Neural progenitor cell (in vitro differentiated cells): ENCODE data around the gene NCKAP1. TPM values are rescaled to one million over a fixed set of nuclear protein-coding genes. Genes with fewer than 3 reads are reported as not detected.

Source experiments
- DNase-seq: peaks from one replicate; pipeline ENCODE4 v3.0.0-alpha.2; 2016; ENCODE audit warnings: low spot score
- H2AFZ ChIP-seq: fragments of 200-600 bp; sonication (generic); replicated peaks from 2 replicates; pipeline ENCODE4 v1.6.1; 2016; ENCODE audit warnings: antibody characterized with exemption
- H3F3A ChIP-seq: fragments of 200-600 bp; sonication (generic); 2 replicates; pipeline ENCODE4 v1.6.1; 2016; ENCODE audit warnings: antibody characterized with exemption, low read depth
- H3K27ac ChIP-seq: fragments of 200-600 bp; sonication (generic); 2 replicates; pipeline ENCODE4 v1.5.1; 2016; ENCODE audit warnings: mild to moderate bottlenecking
- H3K27me3 ChIP-seq: fragments of 200-600 bp; sonication (generic); 2 replicates; pipeline ENCODE4 v1.6.1; 2016; ENCODE audit warnings: mild to moderate bottlenecking, moderate library complexity
- H3K36me3 ChIP-seq: fragments of 200-600 bp; sonication (generic); 2 replicates; pipeline ENCODE4 v1.5.1; 2016
- H3K4me1 ChIP-seq: fragments of 200-600 bp; sonication (generic); 2 replicates; pipeline ENCODE4 v1.6.1; 2016; ENCODE audit warnings: mixed run types
- H3K4me2 ChIP-seq: fragments of 200-600 bp; sonication (generic); 2 replicates; pipeline ENCODE4 v1.6.1; 2016
- H3K4me3 ChIP-seq: fragments of 200-600 bp; sonication (generic); 2 replicates; pipeline ENCODE4 v1.5.1; 2016
- H3K79me2 ChIP-seq: fragments of 200-600 bp; sonication (generic); 2 replicates; pipeline ENCODE4 v1.6.1; 2016; ENCODE audit warnings: low read depth
- H3K9ac ChIP-seq: fragments of 200-600 bp; sonication (generic); 2 replicates; pipeline ENCODE4 v1.6.1; 2016
- H3K9me3 ChIP-seq: fragments of 200-600 bp; sonication (generic); 2 replicates; pipeline ENCODE4 v1.5.1; 2016; ENCODE audit warnings: low read depth
- H4K20me1 ChIP-seq: fragments of 200-600 bp; sonication (generic); 2 replicates; pipeline ENCODE4 v1.6.1; 2016; ENCODE audit warnings: low read depth
- H3K27ac Mint-ChIP-seq: 3 replicates; pipeline ENCODE4 v1.8.0; 2021; ENCODE audit warnings: mixed read lengths
- H3K27me3 Mint-ChIP-seq: 2 replicates; pipeline ENCODE4 v1.8.0; 2022; ENCODE audit warnings: low read depth, mild to moderate bottlenecking, inconsistent platforms, moderate library complexity, mixed read lengths; ENCODE audit not compliant: insufficient read depth
- H3K36me3 Mint-ChIP-seq: 3 replicates; pipeline ENCODE4 v1.8.0; 2021; ENCODE audit warnings: mixed read lengths
- H3K4me1 Mint-ChIP-seq: 3 replicates; pipeline ENCODE4 v1.8.0; 2021; ENCODE audit warnings: mixed read lengths
- H3K4me3 Mint-ChIP-seq: 3 replicates; pipeline ENCODE4 v1.8.0; 2021; ENCODE audit warnings: mild to moderate bottlenecking, moderate library complexity, mixed read lengths
- H3K9me3 Mint-ChIP-seq: 3 replicates; pipeline ENCODE4 v1.8.0; 2020; ENCODE audit warnings: mixed read lengths
- EZH2 ChIP-seq: fragments of 200-600 bp; sonication (generic); IDR thresholded peaks from 2 replicates; pipeline ENCODE4 v1.6.1; 2017; ENCODE audit warnings: antibody characterized with exemption, mild to moderate bottlenecking, moderate library complexity
- EZH2phosphoT487 ChIP-seq: fragments of 200-600 bp; sonication (generic); IDR thresholded peaks from 2 replicates; pipeline ENCODE4 v1.6.1; 2017; ENCODE audit warnings: antibody characterized with exemption
- total RNA-seq: library from RNA; depleted of rRNA; stranded (reverse); fragments of >200 nt; gene quantifications from 2 replicates; pipeline ENCODE4 v1.2.3, GENCODE V29; 2015; ENCODE audit warnings: low replicate concordance
- TF ChIP-seq, protein P1 (sequence below): fragments of 200-600 bp; sonication (generic); IDR thresholded peaks from 2 replicates; pipeline ENCODE4 v1.5.1; 2017; ENCODE audit warnings: antibody characterized with exemption, mild to moderate bottlenecking

Gene NCKAP1
- total RNA-seq, 1 donor from 2014 or later = 164 TPM

DNA sequence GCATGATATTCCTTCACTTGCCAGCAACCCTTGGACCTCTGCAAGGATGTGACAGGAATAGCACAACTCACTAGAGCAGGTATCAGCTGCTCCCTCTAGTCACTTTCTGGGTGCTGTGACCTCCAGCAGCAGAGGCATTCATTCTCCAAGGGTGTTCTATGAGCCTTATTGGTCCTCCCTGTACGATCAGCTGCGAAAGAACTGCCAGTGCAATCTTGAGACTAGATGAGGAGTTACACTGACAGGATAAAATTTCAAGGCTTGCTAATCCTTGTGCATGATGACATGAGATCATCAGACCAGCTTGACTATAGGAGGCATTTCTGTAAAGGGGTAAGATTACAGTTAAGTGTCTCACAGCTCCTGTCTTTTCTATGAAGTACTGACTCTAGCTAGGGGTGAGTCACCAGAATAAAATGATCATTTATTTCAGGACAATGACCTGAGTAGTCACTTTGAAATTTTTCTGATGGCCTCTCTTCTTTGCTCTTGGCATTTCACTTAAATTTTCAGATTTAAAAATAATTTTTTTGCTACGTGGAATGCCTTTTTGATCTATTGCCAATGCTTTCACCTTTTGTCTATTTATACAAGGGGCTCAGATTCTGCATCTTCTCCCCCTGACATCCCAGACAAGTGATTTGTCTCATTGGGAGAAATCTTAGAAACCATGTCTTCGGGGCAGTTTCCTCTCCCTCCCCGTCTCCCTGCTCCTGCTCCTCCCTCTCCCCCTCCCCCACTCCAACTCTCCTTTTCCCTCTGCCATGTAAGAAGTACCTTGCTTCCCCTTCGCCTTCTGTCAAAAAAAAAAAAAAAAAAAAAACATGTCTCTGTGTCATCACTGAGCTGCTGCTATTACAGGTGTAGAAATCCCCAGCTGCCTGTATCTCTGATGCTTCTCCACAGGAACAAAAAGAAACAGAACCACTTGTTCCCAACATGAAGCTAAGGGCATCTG, 122.6 kb downstream of the NCKAP1 start:
- peaks cover 3% of the 10 kb centered on the region for H3K27me3 Mint-ChIP-seq
- Histone ChIP-seq H3K4me1 (no peaks in the 10 kb centered on the region), H3K79me2 (no peaks in the 10 kb centered on the region), H3K36me3 (no peaks in the 10 kb centered on the region), H3K4me2 (no peak overlapping the region), H3F3A (no peaks in the 10 kb centered on the region), H3K27ac (no peak overlapping the region), H3K9me3 (no peaks in the 10 kb centered on the region), H3K27me3 (no peaks in the 10 kb centered on the region), H2AFZ (no peak overlapping the region), H3K9ac (no peak overlapping the region), H3K4me3 (no peak overlapping the region), H4K20me1 (no peaks in the 10 kb centered on the region)
- no peak overlapping the region for H3K4me3 Mint-ChIP-seq
- peaks cover 47% of the 10 kb centered on the region for H3K4me1 Mint-ChIP-seq
- DNase-seq = no peak
- peaks cover 58% of the 10 kb centered on the region for H3K36me3 Mint-ChIP-seq
- H3K27ac Mint-ChIP-seq = no peak overlapping the region
- TF ChIP-seq EZH2 (no peak), EZH2phosphoT487 (no peak)
- TF ChIP-seq, protein P1, sequence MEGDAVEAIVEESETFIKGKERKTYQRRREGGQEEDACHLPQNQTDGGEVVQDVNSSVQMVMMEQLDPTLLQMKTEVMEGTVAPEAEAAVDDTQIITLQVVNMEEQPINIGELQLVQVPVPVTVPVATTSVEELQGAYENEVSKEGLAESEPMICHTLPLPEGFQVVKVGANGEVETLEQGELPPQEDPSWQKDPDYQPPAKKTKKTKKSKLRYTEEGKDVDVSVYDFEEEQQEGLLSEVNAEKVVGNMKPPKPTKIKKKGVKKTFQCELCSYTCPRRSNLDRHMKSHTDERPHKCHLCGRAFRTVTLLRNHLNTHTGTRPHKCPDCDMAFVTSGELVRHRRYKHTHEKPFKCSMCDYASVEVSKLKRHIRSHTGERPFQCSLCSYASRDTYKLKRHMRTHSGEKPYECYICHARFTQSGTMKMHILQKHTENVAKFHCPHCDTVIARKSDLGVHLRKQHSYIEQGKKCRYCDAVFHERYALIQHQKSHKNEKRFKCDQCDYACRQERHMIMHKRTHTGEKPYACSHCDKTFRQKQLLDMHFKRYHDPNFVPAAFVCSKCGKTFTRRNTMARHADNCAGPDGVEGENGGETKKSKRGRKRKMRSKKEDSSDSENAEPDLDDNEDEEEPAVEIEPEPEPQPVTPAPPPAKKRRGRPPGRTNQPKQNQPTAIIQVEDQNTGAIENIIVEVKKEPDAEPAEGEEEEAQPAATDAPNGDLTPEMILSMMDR = no peak
- H3K9me3 Mint-ChIP-seq = no peaks in the 10 kb centered on the region

DNA sequence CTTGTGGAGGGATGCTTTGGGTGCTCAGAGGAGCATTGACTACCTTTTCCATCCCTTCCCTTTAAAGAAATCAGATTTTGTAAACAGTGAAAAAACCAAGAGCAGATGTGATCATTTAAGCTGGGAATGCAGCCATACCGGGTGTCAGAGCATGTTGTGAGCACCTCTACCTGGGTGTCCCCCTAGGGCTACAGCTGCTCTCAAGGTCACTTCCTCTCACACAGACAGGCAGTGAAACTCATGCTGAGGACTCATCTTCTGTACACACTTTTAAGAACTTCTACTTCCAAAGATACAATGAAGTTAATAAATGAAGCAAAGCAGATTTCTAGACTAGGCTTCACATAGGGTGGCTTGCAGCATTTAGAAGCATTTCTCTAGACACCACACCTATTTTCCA, 123.4 kb downstream of the NCKAP1 start:
- H3K27me3 ChIP-seq = no peaks in the 10 kb centered on the region
- no peaks in the 10 kb centered on the region for H4K20me1 ChIP-seq
- no peaks in the 10 kb centered on the region for H3K4me1 ChIP-seq
- H3K27ac ChIP-seq = no peak overlapping the region
- H2AFZ ChIP-seq = no peak overlapping the region
- no peak overlapping the region for H3K4me2 ChIP-seq
- no peak overlapping the region for H3K4me3 ChIP-seq
- H3K36me3 Mint-ChIP-seq = peaks cover 59% of the 10 kb centered on the region
- H3K27ac Mint-ChIP-seq = no peak overlapping the region
- H3K27me3 Mint-ChIP-seq = no peaks in the 10 kb centered on the region
- H3K36me3 ChIP-seq = no peaks in the 10 kb centered on the region
- DNase-seq = no peak
- no peaks in the 10 kb centered on the region for H3F3A ChIP-seq
- H3K4me3 Mint-ChIP-seq = no peak overlapping the region
- no peaks in the 10 kb centered on the region for H3K79me2 ChIP-seq
- TF ChIP-seq EZH2 (no peak), EZH2phosphoT487 (no peak)
- TF ChIP-seq, protein P1 = no peak
- peaks cover 47% of the 10 kb centered on the region for H3K4me1 Mint-ChIP-seq
- no peaks in the 10 kb centered on the region for H3K9me3 ChIP-seq
- H3K9me3 Mint-ChIP-seq = peaks cover 3% of the 10 kb centered on the region
- no peak overlapping the region for H3K9ac ChIP-seq

DNA sequence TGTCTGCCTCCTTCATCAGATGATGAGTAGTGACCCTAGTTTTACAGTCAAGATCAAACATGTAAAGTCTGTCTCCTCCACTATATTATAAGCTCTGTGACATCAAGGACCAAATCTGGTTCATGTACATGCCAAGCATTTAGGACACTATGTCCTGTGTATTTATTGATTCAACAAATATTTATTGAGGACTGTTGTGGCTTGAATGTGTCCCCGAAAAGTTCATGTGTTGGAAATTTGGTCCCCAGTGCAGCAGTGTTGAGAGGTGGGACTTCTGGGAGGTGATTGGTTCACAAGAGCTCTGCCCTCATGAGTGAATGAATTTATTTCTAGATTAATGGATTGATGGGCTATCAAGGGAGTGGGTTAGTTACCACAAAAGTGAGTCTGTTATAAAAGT, 125.2 kb downstream of the NCKAP1 start:
- Mint-ChIP-seq H3K36me3 (peaks cover 62% of the 10 kb centered on the region), H3K4me1 (peaks cover 47% of the 10 kb centered on the region), H3K27ac (no peak overlapping the region), H3K4me3 (no peak overlapping the region), H3K9me3 (peaks cover 10% of the 10 kb centered on the region), H3K27me3 (no peaks in the 10 kb centered on the region)
- no peaks in the 10 kb centered on the region for H3K9me3 ChIP-seq
- no peaks in the 10 kb centered on the region for H3K4me1 ChIP-seq
- H3K4me3 ChIP-seq = no peak overlapping the region
- no peaks in the 10 kb centered on the region for H3K27me3 ChIP-seq
- no peak overlapping the region for H3K9ac ChIP-seq
- H2AFZ ChIP-seq = no peak overlapping the region
- H3K4me2 ChIP-seq = no peak overlapping the region
- H3F3A ChIP-seq = no peaks in the 10 kb centered on the region
- no peaks in the 10 kb centered on the region for H3K36me3 ChIP-seq
- no peaks in the 10 kb centered on the region for H3K79me2 ChIP-seq
- TF ChIP-seq EZH2 (no peak), EZH2phosphoT487 (no peak)
- TF ChIP-seq, protein P1 = no peak
- H4K20me1 ChIP-seq = no peaks in the 10 kb centered on the region
- no peak for DNase-seq
- H3K27ac ChIP-seq = no peak overlapping the region
